ENCODE measurements around the gene RCCD1. TPM values are rescaled to one million over a fixed set of nuclear protein-coding genes. Genes with fewer than 3 reads are reported as not detected.
"Not testable (repeated sequence)": the region's sequence is repeated elsewhere in the genome, so short reads cannot be mapped to it uniquely, and the experiment has no call there.

The RCCD1 gene
- total and polyA plus RNA-seq, 12 donors, result 5.5 to 11.8 (median 7.6) TPM

DNA sequence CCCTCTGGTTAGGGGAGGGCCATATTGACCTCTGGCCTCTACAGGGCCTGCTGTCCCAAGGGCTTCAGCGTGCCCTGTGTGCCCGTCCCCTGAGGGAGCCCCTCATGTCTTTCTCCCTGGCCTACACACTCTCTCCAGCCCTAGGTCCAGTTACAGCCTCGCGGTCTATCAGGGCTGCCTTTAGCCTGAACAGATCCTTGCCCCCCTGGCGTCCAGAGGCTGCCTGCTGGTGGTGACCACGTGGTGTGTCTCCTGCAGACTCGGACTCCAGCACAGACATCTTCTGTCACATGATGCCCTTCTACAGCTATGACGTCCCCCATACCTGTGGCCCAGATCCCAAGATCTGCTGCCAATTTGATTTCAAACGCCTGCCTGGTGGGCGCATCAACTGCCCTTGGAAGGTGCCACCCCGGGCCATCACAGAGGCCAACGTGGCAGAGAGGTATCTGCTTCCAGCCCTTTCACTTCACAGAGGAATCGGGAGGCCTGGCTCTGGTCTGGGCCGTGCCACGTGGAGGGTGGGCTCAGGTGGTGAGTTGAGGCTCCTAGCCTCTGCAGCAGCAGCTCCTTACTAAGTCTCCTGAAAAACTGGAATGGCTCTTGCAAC is 47.5 kb upstream of the RCCD1 start:
- Histone ChIP-seq H3K4me1 (peaks cover 0 to 52% (median 36%) of the 10 kb centered on the region in 9 donors), H3K27me3 (no peaks in the 10 kb centered on the region), H3K27ac (peak overlapping the region in 9 of 10 donors; percentile 56 to 87 (median 68)), H3K36me3 (peaks cover 0 to 78% (median 59%) of the 10 kb centered on the region in 9 donors), H3K4me3 (no peak overlapping the region), H3K9me3 (no peaks in the 10 kb centered on the region)
- WGBS, 2 donors, result 69 to 79% methylated on average over 15 of the region's 15 CpGs
- ATAC-seq (no peak), DNase-seq (no peak)
- intact Hi-C loops (cut with DNase I), result no loop called here
- TF ChIP-seq, protein P1, sequence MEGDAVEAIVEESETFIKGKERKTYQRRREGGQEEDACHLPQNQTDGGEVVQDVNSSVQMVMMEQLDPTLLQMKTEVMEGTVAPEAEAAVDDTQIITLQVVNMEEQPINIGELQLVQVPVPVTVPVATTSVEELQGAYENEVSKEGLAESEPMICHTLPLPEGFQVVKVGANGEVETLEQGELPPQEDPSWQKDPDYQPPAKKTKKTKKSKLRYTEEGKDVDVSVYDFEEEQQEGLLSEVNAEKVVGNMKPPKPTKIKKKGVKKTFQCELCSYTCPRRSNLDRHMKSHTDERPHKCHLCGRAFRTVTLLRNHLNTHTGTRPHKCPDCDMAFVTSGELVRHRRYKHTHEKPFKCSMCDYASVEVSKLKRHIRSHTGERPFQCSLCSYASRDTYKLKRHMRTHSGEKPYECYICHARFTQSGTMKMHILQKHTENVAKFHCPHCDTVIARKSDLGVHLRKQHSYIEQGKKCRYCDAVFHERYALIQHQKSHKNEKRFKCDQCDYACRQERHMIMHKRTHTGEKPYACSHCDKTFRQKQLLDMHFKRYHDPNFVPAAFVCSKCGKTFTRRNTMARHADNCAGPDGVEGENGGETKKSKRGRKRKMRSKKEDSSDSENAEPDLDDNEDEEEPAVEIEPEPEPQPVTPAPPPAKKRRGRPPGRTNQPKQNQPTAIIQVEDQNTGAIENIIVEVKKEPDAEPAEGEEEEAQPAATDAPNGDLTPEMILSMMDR (IDR thresholded peaks at IDR 0.05), result no peak

DNA sequence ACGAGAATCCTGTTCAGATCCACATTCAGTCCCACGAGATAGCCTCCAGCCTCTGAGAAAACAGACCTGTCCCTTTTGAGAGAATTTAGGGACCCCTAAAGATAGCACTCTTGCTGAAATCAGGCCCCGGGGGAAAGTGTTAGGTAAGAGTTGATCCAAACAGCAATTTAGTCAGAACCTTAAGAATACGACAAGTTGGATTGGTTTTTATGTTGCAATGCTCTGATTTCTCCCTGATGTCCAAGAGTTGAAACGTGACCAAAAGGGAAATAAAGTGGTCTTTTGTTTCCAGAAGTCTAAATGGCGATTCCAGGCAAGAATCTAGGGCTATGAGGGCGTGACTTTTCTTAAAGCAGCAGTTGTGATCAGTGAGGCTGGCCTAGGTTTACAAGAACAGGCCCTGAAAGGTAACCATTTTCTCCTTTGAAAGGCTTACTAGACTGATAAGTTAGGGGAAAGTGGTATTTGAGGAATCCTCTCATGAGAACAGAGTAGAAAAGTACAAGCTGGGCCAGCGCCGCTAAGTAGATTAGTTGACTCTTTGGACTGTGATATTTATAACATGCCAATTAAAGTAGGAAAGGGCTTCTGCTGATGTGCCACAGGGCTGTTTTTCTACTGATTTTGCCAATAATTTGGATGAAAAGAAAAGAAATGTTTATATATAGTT is 46.7 kb upstream of the RCCD1 start:
- no peaks in the 10 kb centered on the region for H3K9me3 ChIP-seq
- no peak overlapping the region for H3K4me3 ChIP-seq
- peak overlapping the region in 9 of 10 donors; percentile 56 to 87 (median 68) for H3K27ac ChIP-seq
- ATAC-seq (peak in 5 of 8 donors; percentile 10 to 48 (median 27)), DNase-seq (no peak)
- 45 to 52% methylated on average over 9 of the region's 9 CpGs for WGBS, 2 donors
- no peaks in the 10 kb centered on the region for H3K27me3 ChIP-seq
- intact Hi-C loops (cut with DNase I), result no loop called here
- H3K36me3 ChIP-seq, result peaks cover 0 to 86% (median 67%) of the 10 kb centered on the region in 9 donors
- TF ChIP-seq, protein P1 (IDR thresholded peaks at IDR 0.05), result no peak
- peaks cover 0 to 52% (median 36%) of the 10 kb centered on the region in 9 donors for H3K4me1 ChIP-seq

DNA sequence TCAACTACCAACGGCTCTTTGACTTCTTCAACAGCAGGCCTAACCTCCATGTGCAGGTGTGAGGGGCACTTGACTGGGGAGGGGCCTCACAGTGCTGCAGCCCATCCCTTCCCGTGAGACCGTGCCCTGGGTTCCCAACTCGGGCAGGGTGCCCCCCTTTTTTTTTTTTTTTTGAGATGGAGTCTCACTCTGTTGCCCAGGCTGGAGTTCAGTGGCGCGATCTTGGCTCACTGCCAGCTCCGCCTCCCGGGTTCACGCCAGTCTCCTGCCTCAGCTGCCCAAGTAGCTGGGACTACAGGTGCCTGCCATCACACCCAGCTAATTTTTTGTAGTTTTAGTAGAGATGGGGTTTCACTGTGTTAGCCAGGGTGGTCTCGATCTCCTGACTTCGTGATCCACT is 45.2 kb upstream of the RCCD1 start:
- H3K9me3 ChIP-seq; intact Hi-C loops (cut with DNase I); ATAC-seq; DNase-seq; H3K27me3 ChIP-seq; H3K4me3 ChIP-seq: not testable (repeated sequence)
- WGBS, 2 donors, result 84 to 91% methylated on average over 11 of the region's 11 CpGs
- peak overlapping the region in 1 of 10 donors; percentile 64 for H3K27ac ChIP-seq
- H3K36me3 ChIP-seq, result peaks cover 0 to 100% (median 80%) of the 10 kb centered on the region in 9 donors
- peaks cover 0 to 37% (median 28%) of the 10 kb centered on the region in 9 donors for H3K4me1 ChIP-seq

DNA sequence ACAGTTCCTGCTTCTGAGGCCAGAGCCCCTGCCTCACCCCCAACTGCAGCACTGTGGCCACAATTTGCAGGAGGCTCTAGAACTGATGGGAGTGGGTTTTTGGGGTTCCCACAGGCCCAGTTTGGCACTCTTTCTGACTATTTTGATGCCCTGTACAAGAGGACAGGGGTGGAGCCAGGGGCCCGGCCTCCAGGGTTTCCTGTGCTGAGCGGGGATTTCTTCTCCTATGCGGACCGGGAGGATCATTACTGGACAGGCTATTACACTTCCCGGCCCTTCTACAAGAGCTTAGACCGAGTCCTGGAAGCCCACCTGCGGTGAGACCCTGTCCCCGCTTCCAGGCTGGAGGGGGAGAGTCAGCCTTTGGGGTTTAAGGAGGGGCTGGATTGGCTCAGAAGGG is 44.7 kb upstream of the RCCD1 start:
- peaks cover 0 to 100% (median 82%) of the 10 kb centered on the region in 9 donors for H3K36me3 ChIP-seq
- TF ChIP-seq, protein P1 (IDR thresholded peaks at IDR 0.05), result no peak
- intact Hi-C loops (cut with DNase I), result no loop called here
- no peaks in the 10 kb centered on the region for H3K9me3 ChIP-seq
- no peak overlapping the region for H3K4me3 ChIP-seq
- ATAC-seq (no peak), DNase-seq (no peak)
- H3K27ac ChIP-seq, result no peak overlapping the region
- WGBS, 2 donors, result 91 to 94% methylated on average over 8 of the region's 8 CpGs
- no peaks in the 10 kb centered on the region for H3K27me3 ChIP-seq
- peaks cover 0 to 42% (median 29%) of the 10 kb centered on the region in 9 donors for H3K4me1 ChIP-seq
